Measurements from ENCODE around the gene VKORC1L1.
A peak's percentile ranks its signal among the peaks of the same experiment; 100 is the strongest.
"Not testable (repeated sequence)": the region's sequence is repeated elsewhere in the genome, so short reads cannot be mapped to it uniquely, and the experiment has no call there.

The VKORC1L1 gene

DNA sequence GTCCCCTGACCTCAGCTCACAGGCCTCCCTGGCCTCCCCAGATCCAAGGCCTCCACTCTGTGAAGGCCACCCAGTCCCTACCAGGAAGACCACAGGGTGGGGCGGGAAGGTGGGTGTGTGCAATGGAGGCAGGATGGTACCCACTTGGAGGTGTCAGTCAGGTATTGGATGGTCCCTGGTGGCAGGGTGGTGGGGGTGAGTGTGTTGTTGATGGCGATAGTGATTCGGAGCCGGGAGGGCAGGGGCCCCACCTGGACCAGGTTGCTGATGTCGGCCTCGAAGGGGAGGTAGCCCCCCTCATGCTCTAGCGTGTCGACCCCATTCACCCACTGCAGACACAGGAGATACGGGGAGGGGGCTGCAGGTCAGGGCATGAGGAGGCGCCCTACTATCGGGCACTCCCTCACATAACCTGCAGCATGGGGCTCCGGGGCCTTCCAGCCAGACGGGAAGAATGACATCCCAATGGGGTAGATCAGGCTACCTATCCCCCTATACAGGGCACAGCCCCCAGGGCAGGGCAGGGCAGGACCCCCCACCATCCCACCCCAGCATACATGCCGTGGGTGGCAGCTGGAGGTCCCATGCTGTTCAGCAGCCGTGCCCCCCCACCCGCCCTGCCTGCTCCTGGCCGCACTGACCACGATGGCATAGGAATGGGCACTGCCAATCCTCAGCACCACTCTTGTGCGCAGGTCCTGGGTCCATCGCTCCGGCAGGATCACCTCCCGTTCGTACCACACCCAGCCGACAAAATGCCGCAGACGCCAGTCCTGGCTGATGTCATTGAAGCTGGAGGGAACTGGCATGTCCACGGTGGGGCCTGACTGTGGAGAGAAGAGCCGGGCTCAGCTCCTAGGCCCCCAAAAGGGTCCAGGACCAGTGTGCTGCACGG lies 107.0 kb downstream of the VKORC1L1 start:
- DNase-seq, result no peak

DNA sequence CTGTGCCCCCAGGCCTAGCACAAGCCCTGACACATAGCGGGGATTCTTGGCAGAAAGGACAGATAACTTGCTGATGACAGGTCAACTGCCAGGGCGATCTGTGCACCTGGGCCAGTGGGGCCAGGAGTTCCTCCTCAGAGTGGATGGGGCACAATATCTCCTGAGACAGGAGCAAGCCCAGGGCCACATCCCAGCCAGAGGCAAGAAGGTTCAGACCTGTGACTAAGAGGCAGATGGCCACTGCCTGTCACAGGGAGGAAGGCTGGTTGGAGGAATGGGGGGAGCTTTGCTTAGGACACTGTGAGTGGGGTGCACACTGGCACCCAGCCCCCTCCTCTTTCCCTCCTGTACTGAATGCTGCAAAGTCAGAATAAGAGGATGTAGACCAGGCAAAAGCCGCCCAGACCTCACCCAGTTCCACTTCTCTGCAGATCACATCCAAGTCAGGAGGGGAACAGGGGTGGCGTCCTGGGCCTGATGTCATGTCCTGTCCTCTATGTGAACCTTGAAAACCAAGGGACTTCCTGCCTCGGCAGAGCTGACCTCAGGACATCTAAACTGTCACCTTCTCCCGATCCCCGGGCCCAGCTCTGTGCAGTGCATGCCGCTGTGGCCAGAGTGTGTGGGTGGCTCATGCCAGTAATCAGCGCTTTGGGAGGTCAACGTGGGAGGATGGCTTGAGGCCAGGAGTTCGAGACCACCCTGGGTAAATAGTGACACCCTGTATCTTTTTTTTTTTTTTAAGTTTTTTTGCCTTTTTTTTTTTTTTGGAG lies 107.8 kb downstream of the VKORC1L1 start:
- no peak for DNase-seq

DNA sequence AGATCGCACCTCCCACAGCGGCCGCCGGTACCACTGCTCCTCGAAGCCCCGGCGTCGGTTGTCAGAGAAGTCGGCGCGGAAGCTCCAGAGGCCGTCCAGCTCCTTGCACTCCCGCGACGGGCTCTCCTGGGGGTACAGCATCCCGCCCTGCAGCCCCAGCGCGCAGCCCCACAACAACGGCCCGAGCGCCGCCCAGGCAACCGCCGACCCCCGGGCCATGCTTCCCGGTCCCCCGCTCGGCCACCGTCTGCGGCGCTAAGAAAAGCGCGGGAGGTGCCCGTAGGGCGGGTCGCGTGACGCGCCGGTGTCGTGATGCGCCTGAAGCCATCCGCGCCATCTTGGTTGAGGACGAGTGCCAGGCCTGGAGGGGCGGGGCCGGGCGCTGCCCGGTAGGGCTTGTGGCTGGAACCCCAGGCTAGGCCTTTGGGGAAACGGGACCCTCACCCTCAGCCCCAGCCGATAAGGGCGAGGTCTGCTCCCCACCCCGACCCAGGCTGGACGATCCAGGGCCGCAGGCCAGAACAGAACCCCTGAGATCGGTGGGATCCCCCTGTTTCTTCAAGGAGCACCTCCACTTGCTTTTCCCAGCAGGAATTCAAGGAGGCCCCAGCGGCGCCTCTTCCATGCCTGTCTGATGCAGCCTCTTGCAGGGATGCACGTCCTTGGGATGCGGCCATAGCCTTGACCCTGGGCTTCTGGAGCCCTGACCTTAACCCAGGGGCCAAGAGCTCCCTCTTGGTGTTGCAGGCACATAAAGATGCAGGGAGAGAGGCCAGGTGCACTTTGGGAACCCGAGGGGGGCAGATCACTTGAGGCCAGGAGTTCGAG lies 109.3 kb downstream of the VKORC1L1 start, which contains the start of gene GUSB:
TSS of gene GUSB (minus strand) at position 249 of the 828 bp plus-strand sequence. CDS start at position 219, 30 bp downstream.
- DNase-seq, result peak; percentile 88

- DNase-seq, result no peak
Observed at GRCh38 chr7:65983965-65984658, 111.2 kb downstream of the VKORC1L1 start.

- no peak for DNase-seq
Observed at GRCh38 chr7:65988084-65988483, 115.2 kb downstream of the VKORC1L1 start.

DNA sequence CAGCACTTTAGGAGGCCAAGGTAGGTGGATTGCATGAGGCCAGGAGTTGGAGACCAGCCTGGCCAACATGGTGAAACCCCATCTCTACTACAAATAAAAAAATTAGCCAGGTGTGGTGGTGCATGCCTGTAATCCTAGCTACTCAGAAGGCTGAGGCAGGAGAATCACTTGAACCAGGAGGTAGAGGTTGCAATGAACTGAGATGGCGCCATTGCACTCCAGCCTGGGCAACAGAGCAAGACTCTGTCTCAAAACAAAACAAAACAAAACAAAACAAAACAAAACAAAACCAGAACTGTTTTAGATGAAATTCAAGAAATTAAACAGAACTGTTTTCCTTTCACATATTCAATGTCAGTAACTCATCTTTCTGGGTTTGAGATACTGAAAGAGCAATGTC lies 115.6 kb downstream of the VKORC1L1 start:
- not testable (repeated sequence) for DNase-seq

DNA sequence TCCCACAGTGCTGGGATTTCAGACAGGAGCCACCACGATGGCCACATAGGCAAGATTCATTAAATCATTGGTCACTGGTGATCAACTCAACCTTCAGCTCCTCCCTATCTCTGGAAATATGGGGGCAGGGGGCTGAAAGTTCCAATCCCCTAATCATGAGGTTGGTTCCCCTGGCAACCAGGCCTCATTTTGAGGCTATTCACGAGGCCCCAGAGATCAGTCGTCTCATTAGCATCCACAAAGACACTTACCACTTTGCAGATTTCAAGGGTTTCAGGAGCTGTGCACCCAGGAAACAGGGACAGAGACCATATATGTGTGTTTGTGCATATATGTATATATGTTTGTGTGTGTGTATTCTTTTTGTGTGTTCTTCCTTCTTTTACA lies 116.8 kb downstream of the VKORC1L1 start:
- DNase-seq, result no peak

DNA sequence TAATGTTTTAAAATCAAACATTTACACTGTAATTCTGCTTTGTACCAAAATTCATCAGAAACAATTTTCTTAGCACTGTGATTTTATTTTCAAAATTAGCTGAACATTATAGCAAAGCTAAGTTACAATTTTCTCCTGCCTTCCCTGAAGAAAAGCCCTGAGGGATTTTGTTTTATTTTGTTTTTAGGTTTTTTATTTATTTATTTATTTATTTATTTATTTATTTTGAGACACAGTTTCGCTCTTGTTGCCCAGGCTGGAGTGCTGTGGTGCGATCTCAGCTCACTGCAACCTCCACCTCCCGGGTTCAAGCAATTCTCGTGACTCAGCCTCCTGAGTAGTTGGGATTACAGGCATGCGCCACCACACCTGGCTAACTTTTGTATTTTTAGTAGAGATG lies 119.0 kb downstream of the VKORC1L1 start:
- DNase-seq, result not testable (repeated sequence)

DNA sequence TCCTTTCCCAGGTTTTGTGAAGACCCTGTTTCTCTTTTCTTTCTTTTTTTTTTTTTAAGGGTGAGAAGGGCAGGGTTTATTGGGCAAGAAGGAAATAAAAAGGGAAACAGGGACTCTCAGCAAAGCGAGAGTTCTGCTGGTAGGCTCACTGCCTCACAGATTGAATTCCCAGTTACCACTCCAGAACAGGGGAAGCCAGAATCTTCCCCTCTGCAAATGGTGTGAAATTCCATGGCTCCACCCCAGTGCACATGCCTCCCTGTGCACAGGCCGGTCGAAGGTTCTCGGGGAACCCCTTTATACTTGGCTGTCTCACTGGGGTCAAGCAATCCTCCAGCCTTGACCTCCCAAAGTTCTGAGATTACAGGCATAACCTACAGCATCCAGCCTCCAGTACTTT lies 119.7 kb downstream of the VKORC1L1 start:
- DNase-seq, result no peak

GRCh38 chr7:65994984-65995383 lies 122.1 kb downstream of the VKORC1L1 start:
- not testable (repeated sequence) for DNase-seq

DNA sequence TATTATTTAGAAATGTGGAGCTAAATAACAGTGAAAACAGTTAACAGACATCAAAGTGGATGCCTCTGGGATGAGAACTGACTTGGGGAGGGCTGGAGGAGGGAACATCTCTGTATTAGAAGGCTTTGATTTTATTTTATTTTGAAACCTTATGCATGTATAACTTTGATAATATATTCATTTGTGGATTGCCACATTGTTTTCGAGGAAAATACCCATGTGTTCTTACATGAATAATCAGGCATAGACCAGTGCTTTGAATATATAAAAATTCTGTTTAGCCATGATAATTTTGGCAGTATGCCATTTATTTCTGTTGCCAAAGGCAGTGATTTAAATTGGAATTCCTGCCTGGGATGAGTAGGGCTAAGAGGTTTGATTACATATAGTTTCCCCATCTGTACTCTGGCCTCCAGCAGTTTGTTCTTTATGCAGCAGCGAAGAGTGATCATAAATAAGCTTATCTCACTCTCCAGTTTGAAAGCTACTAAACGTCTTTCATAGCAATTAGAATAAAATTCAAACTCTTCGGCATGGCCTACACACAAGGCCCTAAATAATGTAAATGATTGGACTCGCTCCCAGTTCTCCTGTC lies 128.0 kb downstream of the VKORC1L1 start:
- DNase-seq, result not testable (repeated sequence)

GRCh38 chr7:66005115-66005671 lies 132.3 kb downstream of the VKORC1L1 start:
- not testable (repeated sequence) for DNase-seq

DNA sequence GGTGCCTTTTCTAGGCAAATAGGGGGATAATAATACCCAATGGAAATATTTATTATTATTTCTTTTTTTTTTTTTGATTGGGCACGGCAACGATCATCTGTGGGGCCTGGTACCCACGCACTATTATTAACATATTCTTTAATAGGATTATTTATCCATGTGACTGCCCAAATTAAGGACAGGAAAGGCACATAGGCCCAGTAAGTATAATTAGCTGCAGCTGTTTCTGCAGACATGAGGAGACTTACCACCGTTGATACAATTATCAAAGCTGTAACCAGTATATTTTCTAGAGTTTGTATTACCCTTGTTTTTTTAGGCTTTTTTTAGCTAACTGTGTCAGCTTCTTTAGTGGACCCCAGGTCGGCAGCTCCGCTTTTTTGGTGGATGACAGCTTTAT lies 134.4 kb downstream of the VKORC1L1 start:
- no peak for DNase-seq
